ENCODE data around the gene RNU6-7.

RNU6-7 gene

DNA sequence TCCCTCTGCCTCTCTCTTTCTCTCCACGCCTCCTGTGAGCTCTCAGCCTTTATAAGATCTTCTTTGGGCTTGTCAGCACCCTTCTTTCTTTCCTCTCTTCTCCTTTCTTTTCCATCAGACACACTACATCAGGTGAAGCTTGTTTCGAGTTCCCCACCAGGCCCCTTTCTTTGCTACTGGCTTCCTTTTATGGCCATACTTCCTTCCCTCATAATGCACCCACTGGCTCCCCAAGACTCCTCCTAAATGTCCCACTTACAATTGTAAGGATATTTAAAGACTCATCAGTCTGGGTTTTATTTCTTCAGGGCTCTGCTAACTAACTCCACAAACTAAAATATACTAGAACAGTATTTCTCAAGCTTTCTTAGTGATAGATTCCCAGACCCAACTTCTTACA, 4.7 kb downstream of the RNU6-7 start:
- Histone ChIP-seq H3K4me3 (ENCODE audit: low read length) (no peak overlapping the region), H3K9me3 (ENCODE audit: insufficient read depth, low read depth, low read length) (no peaks in the 10 kb centered on the region), H3K27me3 (ENCODE audit: insufficient read depth, low read length) (peaks cover 17% of the 10 kb centered on the region), H3K4me1 (ENCODE audit: insufficient read depth, low read length) (no peaks in the 10 kb centered on the region), H3K36me3 (ENCODE audit: insufficient read depth, low read depth, low read length) (no peaks in the 10 kb centered on the region), H3K27ac (ENCODE audit: low read length) (no peak overlapping the region), H3K9ac (ENCODE audit: low read depth, low read length) (no peak overlapping the region)

DNA sequence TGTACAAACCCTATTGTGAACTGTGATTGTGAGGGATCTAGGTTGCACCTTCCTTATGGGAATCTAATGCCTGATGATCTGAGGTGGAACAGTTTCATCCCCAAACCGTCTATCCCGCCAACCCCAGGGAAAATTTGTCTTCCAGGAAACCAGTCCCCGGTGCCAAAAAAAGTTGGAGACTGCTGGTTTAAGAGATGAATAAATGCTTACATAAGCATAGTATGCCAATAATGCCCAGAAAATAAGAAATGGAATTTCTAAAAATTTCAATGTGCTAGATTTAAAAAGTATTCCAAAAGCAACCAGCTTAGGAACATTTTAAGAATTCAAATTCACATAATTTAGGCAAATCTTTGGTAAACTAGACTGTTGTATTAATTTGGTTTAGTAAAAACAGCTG, 6.6 kb downstream of the RNU6-7 start:
- no peaks in the 10 kb centered on the region for H3K36me3 ChIP-seq (ENCODE audit: insufficient read depth, low read depth, low read length)
- H3K9ac ChIP-seq (ENCODE audit: low read depth, low read length), result no peak overlapping the region
- H3K4me1 ChIP-seq (ENCODE audit: insufficient read depth, low read length), result no peaks in the 10 kb centered on the region
- no peaks in the 10 kb centered on the region for H3K9me3 ChIP-seq (ENCODE audit: insufficient read depth, low read depth, low read length)
- no peak overlapping the region for H3K4me3 ChIP-seq (ENCODE audit: low read length)
- peaks cover 7% of the 10 kb centered on the region; the same call in 1 of the 2 replicates for H3K27me3 ChIP-seq (ENCODE audit: insufficient read depth, low read length)
- H3K27ac ChIP-seq (ENCODE audit: low read length), result no peak overlapping the region

DNA sequence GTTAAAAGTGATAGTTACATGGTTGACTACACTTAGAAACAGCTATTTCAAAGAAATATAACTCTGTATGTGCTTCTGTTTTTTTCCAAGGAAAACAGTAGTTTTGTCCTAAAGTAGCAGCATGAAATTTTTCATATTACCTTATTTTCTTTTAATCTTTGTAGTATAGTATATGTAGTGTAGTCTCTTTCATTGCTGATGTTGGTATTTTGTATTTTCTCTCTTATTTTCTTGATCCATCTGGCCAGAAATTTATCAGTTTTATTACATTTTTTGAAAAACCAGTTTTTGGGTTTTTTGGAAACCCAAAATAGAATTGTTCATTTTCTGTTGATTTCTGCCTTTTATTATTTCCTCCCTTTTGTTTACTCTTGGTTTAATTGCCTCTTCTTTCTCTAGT, 7.6 kb downstream of the RNU6-7 start:
- H3K9ac ChIP-seq (ENCODE audit: low read depth, low read length), result no peak overlapping the region
- H3K9me3 ChIP-seq (ENCODE audit: insufficient read depth, low read depth, low read length), result no peaks in the 10 kb centered on the region
- H3K4me3 ChIP-seq (ENCODE audit: low read length), result no peak overlapping the region
- H3K27me3 ChIP-seq (ENCODE audit: insufficient read depth, low read length), result peaks cover 4% of the 10 kb centered on the region; the same call in 1 of the 2 replicates
- no peaks in the 10 kb centered on the region for H3K4me1 ChIP-seq (ENCODE audit: insufficient read depth, low read length)
- H3K27ac ChIP-seq (ENCODE audit: low read length), result no peak overlapping the region
- H3K36me3 ChIP-seq (ENCODE audit: insufficient read depth, low read depth, low read length), result no peaks in the 10 kb centered on the region

DNA sequence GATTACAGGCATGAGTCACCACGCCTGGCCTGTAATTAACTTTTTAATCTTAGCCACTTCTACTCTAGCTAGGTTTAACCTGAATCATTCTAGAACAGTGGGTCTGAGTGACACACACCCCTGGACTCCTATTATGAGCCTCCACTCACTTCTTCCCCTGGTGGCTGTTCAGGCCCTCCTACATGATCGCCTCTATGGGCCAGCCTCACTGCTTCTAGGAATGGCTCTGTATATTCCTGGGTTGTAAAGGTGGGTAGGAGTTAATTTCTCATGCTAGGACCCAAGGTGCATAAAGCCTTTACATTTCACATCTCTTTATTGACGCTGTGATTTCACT, 9.2 kb downstream of the RNU6-7 start:
- Histone ChIP-seq H3K9me3 (ENCODE audit: insufficient read depth, low read depth, low read length) (no peaks in the 10 kb centered on the region; the same call in 1 of the 2 replicates), H3K4me1 (ENCODE audit: insufficient read depth, low read length) (no peaks in the 10 kb centered on the region), H3K4me3 (ENCODE audit: low read length) (no peak overlapping the region), H3K27ac (ENCODE audit: low read length) (no peak overlapping the region), H3K9ac (ENCODE audit: low read depth, low read length) (no peak overlapping the region), H3K36me3 (ENCODE audit: insufficient read depth, low read depth, low read length) (no peaks in the 10 kb centered on the region), H3K27me3 (ENCODE audit: insufficient read depth, low read length) (no peaks in the 10 kb centered on the region)

DNA sequence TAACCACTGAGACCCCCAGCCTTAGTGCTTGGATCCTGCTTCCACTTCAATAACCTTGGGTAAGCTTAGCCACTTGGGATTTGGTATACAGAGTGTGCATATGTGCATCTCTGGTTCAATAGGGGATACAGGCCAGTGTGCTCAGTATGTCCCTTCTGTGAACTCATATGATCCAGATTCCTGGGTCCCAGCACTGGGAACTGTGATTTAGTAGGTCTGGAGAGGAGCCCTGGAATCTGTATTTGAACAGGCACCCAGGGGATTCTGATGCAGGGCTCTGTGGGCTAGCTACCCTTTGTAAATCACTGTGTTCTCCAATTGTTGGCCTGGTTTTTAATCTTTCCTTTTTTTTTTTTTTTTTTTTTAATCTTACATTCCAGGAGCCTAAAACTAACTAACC, 11.0 kb downstream of the RNU6-7 start:
- no peak overlapping the region for H3K9ac ChIP-seq (ENCODE audit: low read depth, low read length)
- no peak overlapping the region for H3K27ac ChIP-seq (ENCODE audit: low read length)
- no peak overlapping the region for H3K4me3 ChIP-seq (ENCODE audit: low read length)
- no peaks in the 10 kb centered on the region for H3K36me3 ChIP-seq (ENCODE audit: insufficient read depth, low read depth, low read length)
- H3K27me3 ChIP-seq (ENCODE audit: insufficient read depth, low read length), result no peaks in the 10 kb centered on the region
- H3K4me1 ChIP-seq (ENCODE audit: insufficient read depth, low read length), result no peaks in the 10 kb centered on the region
- no peaks in the 10 kb centered on the region; the same call in 1 of the 2 replicates for H3K9me3 ChIP-seq (ENCODE audit: insufficient read depth, low read depth, low read length)

DNA sequence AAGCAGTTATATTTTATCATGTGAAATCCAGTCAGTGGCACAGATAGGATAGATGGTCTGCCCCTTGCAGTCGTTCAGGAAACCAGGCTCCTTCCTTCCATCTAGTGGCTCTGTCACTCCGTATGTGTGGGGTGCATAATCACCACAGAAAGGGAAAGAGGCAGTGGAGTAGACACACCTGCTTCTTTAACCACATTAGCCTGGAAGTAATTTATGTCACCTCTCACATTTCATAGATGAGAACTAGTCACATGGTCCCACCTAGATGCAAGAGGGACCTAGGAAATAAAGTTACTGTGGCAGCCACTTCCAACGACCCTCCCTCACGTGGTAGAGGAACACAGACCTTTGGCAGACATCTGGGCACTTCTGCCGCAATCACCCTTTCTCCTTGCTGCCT, 15.5 kb downstream of the RNU6-7 start:
- Histone ChIP-seq H3K27me3 (ENCODE audit: insufficient read depth, low read length) (no peaks in the 10 kb centered on the region), H3K4me3 (ENCODE audit: low read length) (no peak overlapping the region), H3K36me3 (ENCODE audit: insufficient read depth, low read depth, low read length) (no peaks in the 10 kb centered on the region), H3K4me1 (ENCODE audit: insufficient read depth, low read length) (no peaks in the 10 kb centered on the region), H3K9me3 (ENCODE audit: insufficient read depth, low read depth, low read length) (no peaks in the 10 kb centered on the region; the same call in 1 of the 2 replicates), H3K9ac (ENCODE audit: low read depth, low read length) (no peak overlapping the region), H3K27ac (ENCODE audit: low read length) (no peak overlapping the region)

DNA sequence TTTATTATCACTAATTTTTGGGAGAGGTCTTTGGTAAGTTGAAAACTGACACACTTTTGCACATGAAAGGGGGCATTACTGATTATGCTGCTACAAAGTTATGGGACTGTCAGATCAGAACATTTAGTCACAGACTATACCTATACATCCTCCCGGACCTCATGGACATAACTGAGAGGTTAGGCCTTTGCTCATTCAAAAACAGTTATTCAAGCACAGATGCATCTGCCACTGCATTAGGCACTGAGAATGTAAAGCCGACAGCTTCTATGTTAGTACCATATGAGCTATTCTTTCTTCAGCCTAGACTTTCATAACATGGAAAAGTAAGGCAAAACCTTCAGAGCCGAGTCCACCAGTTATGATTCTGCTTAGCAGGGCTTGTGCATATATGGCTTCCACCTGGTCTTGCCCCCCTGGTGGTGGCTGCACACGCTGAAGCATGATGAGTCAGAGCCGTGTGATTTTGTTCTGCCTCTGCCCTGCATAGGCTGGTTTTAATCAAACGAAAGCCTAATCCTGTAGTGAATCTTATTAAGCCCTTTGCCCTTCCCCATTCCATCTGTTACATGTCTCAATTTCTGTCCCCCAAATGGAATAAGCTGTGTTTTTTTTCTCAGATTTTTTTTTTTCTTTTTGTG, 23.0 kb downstream of the RNU6-7 start:
- no peak overlapping the region for H3K9ac ChIP-seq (ENCODE audit: low read depth, low read length)
- H3K9me3 ChIP-seq (ENCODE audit: insufficient read depth, low read depth, low read length), result no peaks in the 10 kb centered on the region
- H3K36me3 ChIP-seq (ENCODE audit: insufficient read depth, low read depth, low read length), result no peaks in the 10 kb centered on the region
- no peak overlapping the region for H3K27ac ChIP-seq (ENCODE audit: low read length)
- no peaks in the 10 kb centered on the region for H3K27me3 ChIP-seq (ENCODE audit: insufficient read depth, low read length)
- no peak overlapping the region for H3K4me3 ChIP-seq (ENCODE audit: low read length)
- H3K4me1 ChIP-seq (ENCODE audit: insufficient read depth, low read length), result no peaks in the 10 kb centered on the region; the same call in 1 of the 2 replicates

DNA sequence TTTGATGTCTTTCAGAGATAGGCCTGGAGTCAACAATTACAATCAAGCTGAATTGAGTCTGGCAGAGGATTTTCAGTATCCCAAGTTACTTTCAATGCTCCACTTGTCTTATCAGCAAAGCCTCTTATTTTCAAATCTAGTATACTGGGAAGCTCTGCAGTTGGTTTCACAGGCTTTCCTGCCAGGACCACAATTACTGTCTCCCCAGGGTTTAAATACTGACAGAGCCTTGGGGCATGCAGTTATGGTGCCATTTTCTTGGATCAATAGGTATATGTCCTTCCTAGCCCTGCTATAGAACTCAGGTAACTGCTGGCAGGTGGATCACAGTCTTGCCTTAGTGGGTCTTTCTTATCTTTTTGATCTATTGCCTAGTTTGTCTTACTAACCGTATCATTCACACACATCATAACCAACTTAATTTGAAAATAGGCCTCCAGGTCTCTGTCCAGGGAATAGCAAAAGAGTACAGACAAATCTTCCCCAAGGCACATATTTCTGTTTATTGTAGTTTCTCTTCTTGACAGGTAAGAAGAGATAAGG, 23.6 kb downstream of the RNU6-7 start:
- Histone ChIP-seq H3K9ac (ENCODE audit: low read depth, low read length) (no peak overlapping the region), H3K27ac (ENCODE audit: low read length) (no peak overlapping the region), H3K36me3 (ENCODE audit: insufficient read depth, low read depth, low read length) (no peaks in the 10 kb centered on the region), H3K4me3 (ENCODE audit: low read length) (no peak overlapping the region), H3K9me3 (ENCODE audit: insufficient read depth, low read depth, low read length) (no peaks in the 10 kb centered on the region), H3K4me1 (ENCODE audit: insufficient read depth, low read length) (no peaks in the 10 kb centered on the region; the same call in 1 of the 2 replicates), H3K27me3 (ENCODE audit: insufficient read depth, low read length) (no peaks in the 10 kb centered on the region)

DNA sequence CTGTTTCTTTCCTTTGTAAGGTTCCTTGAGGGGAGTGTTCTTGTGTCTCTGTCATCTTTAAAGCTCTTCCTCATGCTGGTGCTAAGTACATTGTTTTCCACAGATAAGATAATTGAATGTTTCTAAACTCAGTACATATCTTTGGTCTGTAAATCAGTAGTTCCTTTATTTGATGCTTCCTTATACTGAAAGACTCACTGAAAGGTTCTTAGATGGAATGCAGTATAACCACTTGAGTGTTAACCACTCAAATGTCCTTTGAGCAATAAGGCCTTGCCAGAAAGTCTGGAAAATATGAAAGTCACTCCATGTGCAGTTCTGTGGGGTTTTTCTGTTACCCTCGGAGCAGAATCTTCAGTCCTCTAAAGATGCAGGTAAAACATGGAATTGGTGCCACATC, 24.2 kb downstream of the RNU6-7 start:
- no peaks in the 10 kb centered on the region for H3K36me3 ChIP-seq (ENCODE audit: insufficient read depth, low read depth, low read length)
- H3K9ac ChIP-seq (ENCODE audit: low read depth, low read length), result no peak overlapping the region
- H3K4me1 ChIP-seq (ENCODE audit: insufficient read depth, low read length), result no peaks in the 10 kb centered on the region; the same call in 1 of the 2 replicates
- H3K9me3 ChIP-seq (ENCODE audit: insufficient read depth, low read depth, low read length), result no peaks in the 10 kb centered on the region
- H3K27ac ChIP-seq (ENCODE audit: low read length), result no peak overlapping the region
- H3K4me3 ChIP-seq (ENCODE audit: low read length), result no peak overlapping the region
- H3K27me3 ChIP-seq (ENCODE audit: insufficient read depth, low read length), result no peaks in the 10 kb centered on the region

DNA sequence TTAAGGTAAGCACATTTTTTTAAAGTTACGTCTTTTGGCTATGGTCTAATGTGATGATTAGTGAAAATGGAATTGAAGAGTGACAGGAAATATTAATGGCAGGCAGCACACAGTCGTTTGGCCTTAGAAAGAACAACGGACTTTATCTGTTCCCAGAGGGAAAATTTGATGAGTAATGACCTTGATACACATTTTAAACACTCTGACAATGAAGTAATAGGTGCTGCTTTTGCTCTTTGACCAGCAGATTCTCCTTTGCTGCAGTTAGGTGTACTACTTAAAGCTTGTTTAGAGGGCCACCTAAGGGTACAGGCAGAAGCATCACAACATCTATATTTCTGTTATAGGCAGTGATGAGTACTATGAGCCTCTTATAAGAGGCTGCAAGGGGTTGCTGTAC, 28.3 kb downstream of the RNU6-7 start:
- Histone ChIP-seq H3K27me3 (ENCODE audit: insufficient read depth, low read length) (no peaks in the 10 kb centered on the region), H3K27ac (ENCODE audit: low read length) (no peak overlapping the region), H3K9ac (ENCODE audit: low read depth, low read length) (no peak overlapping the region), H3K4me3 (ENCODE audit: low read length) (no peak overlapping the region), H3K4me1 (ENCODE audit: insufficient read depth, low read length) (no peaks in the 10 kb centered on the region; the same call in 1 of the 2 replicates), H3K9me3 (ENCODE audit: insufficient read depth, low read depth, low read length) (no peaks in the 10 kb centered on the region), H3K36me3 (ENCODE audit: insufficient read depth, low read depth, low read length) (no peaks in the 10 kb centered on the region)

DNA sequence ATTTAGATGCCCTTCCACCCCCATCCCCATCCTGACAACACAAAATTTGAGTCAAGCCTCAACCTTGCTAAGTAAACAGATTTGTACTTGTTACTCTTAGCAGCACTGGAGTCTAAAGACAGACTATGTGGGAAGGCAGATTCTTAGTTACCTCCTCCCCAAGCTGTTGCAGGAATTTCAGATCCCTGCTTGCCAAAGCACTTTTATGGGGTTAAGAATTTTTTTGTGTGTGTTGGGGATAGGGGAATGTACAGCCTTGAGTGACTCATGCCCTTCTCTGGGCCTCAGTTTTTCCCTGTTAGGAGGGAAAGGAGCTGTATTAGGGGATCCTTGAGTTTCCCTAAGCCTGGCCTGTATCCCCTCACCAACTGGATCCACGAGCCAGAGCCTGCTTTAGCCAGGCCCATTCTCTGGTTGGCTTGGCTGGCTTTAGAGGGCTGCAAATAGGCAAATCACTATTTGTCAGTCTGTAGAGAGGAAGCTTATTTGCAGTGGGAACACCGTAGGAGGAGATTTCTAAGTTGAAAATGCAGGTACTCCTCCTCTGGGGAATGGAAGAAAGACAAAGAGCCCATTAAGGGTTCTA, 28.9 kb downstream of the RNU6-7 start:
- Histone ChIP-seq H3K4me3 (ENCODE audit: low read length) (no peak overlapping the region), H3K9me3 (ENCODE audit: insufficient read depth, low read depth, low read length) (no peaks in the 10 kb centered on the region), H3K27me3 (ENCODE audit: insufficient read depth, low read length) (no peaks in the 10 kb centered on the region), H3K9ac (ENCODE audit: low read depth, low read length) (no peak overlapping the region), H3K36me3 (ENCODE audit: insufficient read depth, low read depth, low read length) (no peaks in the 10 kb centered on the region), H3K4me1 (ENCODE audit: insufficient read depth, low read length) (no peaks in the 10 kb centered on the region), H3K27ac (ENCODE audit: low read length) (no peak overlapping the region)

DNA sequence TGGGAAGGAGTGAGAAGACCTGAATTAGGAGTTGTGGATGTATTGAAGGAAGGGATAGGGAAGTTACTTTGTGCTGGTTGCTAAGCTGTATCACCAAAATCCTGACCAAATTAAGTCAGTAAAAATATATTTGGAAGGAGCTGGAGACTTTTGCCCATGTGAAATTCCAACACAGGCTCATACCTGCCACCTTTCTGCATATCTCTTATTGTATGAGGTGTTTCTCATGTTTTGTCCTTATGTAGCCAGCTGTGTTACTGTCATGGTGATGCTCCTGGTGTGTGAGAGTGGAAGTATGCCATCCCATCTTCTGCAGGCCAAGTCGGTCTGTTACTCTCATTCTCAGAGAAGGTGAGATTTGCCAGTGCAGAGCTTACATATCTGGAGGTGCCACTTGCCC, 30.6 kb downstream of the RNU6-7 start:
- H3K9ac ChIP-seq (ENCODE audit: low read depth, low read length), result no peak overlapping the region
- H3K4me1 ChIP-seq (ENCODE audit: insufficient read depth, low read length), result no peaks in the 10 kb centered on the region
- no peak overlapping the region for H3K4me3 ChIP-seq (ENCODE audit: low read length)
- H3K36me3 ChIP-seq (ENCODE audit: insufficient read depth, low read depth, low read length), result no peaks in the 10 kb centered on the region
- H3K27me3 ChIP-seq (ENCODE audit: insufficient read depth, low read length), result no peaks in the 10 kb centered on the region
- H3K27ac ChIP-seq (ENCODE audit: low read length), result no peak overlapping the region
- no peaks in the 10 kb centered on the region for H3K9me3 ChIP-seq (ENCODE audit: insufficient read depth, low read depth, low read length)
